ENCODE data around the gene FAM171A2. TPM values are rescaled to one million over a fixed set of nuclear protein-coding genes. Genes with fewer than 3 reads are reported as not detected.
A peak's percentile ranks its signal among the peaks of the same experiment; 100 is the strongest.

FAM171A2 gene
- total and polyA plus RNA-seq, 10 of the 15 experiments (the other 5 are each of a cell fraction or from before 2014, with no cell fraction given): 0.08 to 1.7 (median 0.27) TPM; not detected in 2

DNA sequence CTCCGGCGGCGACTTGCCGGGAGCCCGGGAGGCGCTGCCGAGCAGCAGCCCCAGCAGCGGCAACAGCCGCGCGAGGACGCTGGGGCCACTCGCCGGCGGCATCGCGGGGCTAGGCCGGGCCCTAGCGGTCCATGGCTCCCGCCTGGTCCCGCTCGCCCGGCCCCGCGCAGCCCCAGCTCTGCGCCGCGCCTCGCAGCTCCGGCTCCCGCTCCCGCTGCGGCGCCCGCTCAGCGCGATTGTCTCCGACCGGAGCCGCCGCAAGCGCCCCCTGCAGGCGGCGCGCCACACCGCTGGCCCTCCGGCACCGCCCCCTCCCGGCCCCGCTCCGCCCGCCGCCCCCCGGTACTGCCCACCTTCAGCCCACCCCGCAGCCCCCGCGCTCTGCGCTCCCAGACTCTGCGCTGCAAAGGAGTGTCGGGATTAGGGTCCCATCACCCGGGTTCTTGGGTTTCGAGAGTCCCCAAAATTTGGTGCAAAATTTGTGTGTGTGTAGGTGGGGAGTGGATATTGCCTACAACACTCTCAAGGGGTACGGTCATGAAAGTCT lies at the start of gene FAM171A2 (continued):
- TF ChIP-seq, protein P1, sequence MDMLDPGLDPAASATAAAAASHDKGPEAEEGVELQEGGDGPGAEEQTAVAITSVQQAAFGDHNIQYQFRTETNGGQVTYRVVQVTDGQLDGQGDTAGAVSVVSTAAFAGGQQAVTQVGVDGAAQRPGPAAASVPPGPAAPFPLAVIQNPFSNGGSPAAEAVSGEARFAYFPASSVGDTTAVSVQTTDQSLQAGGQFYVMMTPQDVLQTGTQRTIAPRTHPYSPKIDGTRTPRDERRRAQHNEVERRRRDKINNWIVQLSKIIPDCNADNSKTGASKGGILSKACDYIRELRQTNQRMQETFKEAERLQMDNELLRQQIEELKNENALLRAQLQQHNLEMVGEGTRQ (IDR thresholded peaks at IDR 0.05; ENCODE audit: borderline replicate concordance, low read depth, low read length): no peak
- TF ChIP-seq HCFC1 (IDR thresholded peaks at IDR 0.05; ENCODE audit: low read length) (no peak), NR2F1 (conservative IDR thresholded peaks at IDR 0.05) (0 out of 2 replicates have a peak, but pooled peaks have one; percentile 28), MYC (IDR thresholded peaks at IDR 0.05; ENCODE audit: insufficient read depth, insufficient read length, insufficient replicate concordance, low read length, severe bottlenecking) (no peak), MTA2 (IDR thresholded peaks at IDR 0.05; ENCODE audit: low read depth) (no peak), NBN (IDR thresholded peaks at IDR 0.05) (no peak), TCF3 (IDR thresholded peaks at IDR 0.05; ENCODE audit: borderline replicate concordance, insufficient read depth, low read depth, low read length) (no peak), KDM1A (IDR thresholded peaks at IDR 0.05; ENCODE audit: borderline replicate concordance) (no peak), ZSCAN29 (IDR thresholded peaks at IDR 0.05) (no peak), MTA3 (IDR thresholded peaks at IDR 0.05; ENCODE audit: borderline replicate concordance, low read length) (no peak), ZZZ3 (IDR thresholded peaks at IDR 0.05; ENCODE audit: control insufficient read depth, insufficient read length, low read depth) (no peak), NFYA (IDR thresholded peaks at IDR 0.05; ENCODE audit: borderline replicate concordance, low read depth, low read length) (no peak), KLF5 (IDR thresholded peaks at IDR 0.05; ENCODE audit: partially characterized antibody) (no peak), RCOR1 (conservative IDR thresholded peaks at IDR 0.05; ENCODE audit: low read depth, low read length) (no peak), ETV6 (conservative IDR thresholded peaks at IDR 0.05 in 1 of 2, IDR thresholded peaks at IDR 0.05 in 1 of 2; ENCODE audit: borderline replicate concordance in 1 of 2, low read depth in 1 of 2) (no peak), NR2C2 (IDR thresholded peaks at IDR 0.05; ENCODE audit: borderline replicate concordance, control insufficient read depth, insufficient read length, low read depth) (no peak), GABPA (IDR thresholded peaks at IDR 0.05; ENCODE audit: low read depth) (no peak), YY1 (IDR thresholded peaks at IDR 0.05; ENCODE audit: low read depth, low read length) (peak; percentile 28; the same call in 1 of the 2 replicates), YBX1 (IDR thresholded peaks at IDR 0.05) (no peak), TCF7 (IDR thresholded peaks at IDR 0.05; ENCODE audit: borderline replicate concordance) (no peak), FOS (IDR thresholded peaks at IDR 0.05; ENCODE audit: borderline replicate concordance, extremely low read depth, insufficient read length) (no peak), HDAC6 (IDR thresholded peaks at IDR 0.05; ENCODE audit: unreplicated experiment) (no peak), IKZF2 (IDR thresholded peaks at IDR 0.05) (no peak), SUPT20H (IDR thresholded peaks at IDR 0.05; ENCODE audit: borderline replicate concordance, control insufficient read depth, low read depth, low read length) (no peak)
- TF ChIP-seq, protein P2, sequence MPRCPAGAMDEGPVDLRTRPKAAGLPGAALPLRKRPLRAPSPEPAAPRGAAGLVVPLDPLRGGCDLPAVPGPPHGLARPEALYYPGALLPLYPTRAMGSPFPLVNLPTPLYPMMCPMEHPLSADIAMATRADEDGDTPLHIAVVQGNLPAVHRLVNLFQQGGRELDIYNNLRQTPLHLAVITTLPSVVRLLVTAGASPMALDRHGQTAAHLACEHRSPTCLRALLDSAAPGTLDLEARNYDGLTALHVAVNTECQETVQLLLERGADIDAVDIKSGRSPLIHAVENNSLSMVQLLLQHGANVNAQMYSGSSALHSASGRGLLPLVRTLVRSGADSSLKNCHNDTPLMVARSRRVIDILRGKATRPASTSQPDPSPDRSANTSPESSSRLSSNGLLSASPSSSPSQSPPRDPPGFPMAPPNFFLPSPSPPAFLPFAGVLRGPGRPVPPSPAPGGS (IDR thresholded peaks at IDR 0.05; ENCODE audit: borderline replicate concordance, insufficient read depth, low read depth, low read length, poor library complexity, severe bottlenecking): no peak
- TF ChIP-seq, protein P3, sequence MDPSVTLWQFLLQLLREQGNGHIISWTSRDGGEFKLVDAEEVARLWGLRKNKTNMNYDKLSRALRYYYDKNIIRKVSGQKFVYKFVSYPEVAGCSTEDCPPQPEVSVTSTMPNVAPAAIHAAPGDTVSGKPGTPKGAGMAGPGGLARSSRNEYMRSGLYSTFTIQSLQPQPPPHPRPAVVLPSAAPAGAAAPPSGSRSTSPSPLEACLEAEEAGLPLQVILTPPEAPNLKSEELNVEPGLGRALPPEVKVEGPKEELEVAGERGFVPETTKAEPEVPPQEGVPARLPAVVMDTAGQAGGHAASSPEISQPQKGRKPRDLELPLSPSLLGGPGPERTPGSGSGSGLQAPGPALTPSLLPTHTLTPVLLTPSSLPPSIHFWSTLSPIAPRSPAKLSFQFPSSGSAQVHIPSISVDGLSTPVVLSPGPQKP (IDR thresholded peaks at IDR 0.05; ENCODE audit: low read depth, low read length): no peak
- TF ChIP-seq, protein P4, sequence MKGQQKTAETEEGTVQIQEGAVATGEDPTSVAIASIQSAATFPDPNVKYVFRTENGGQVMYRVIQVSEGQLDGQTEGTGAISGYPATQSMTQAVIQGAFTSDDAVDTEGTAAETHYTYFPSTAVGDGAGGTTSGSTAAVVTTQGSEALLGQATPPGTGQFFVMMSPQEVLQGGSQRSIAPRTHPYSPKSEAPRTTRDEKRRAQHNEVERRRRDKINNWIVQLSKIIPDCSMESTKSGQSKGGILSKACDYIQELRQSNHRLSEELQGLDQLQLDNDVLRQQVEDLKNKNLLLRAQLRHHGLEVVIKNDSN (IDR thresholded peaks at IDR 0.05; ENCODE audit: borderline replicate concordance, extremely low read length, insufficient read depth, low read depth, low read length): no peak
